Mucosa of stomach (tissue), 1 donor: ENCODE results near the gene OTC.

Experiments
- H3K27me3 ChIP-seq: one replicate; pipeline ENCODE4 v1.7.0; 2013; ENCODE audit warnings: mild to moderate bottlenecking, low read length; ENCODE audit not compliant: control insufficient read depth, insufficient read depth
- H3K36me3 ChIP-seq: one replicate; pipeline ENCODE4 v1.7.0; 2013; ENCODE audit warnings: low read length; ENCODE audit not compliant: control insufficient read depth, insufficient read depth
- H3K4me1 ChIP-seq: one replicate; pipeline ENCODE4 v1.7.0; 2013; ENCODE audit warnings: mild to moderate bottlenecking, low read length; ENCODE audit not compliant: control insufficient read depth, insufficient read depth
- H3K4me3 ChIP-seq: one replicate; pipeline ENCODE4 v1.7.0; 2013; ENCODE audit warnings: low read length
- H3K9ac ChIP-seq: one replicate; pipeline ENCODE4 v1.7.0; 2013; ENCODE audit warnings: mild to moderate bottlenecking, low read length, moderate library complexity
- H3K9me3 ChIP-seq: one replicate; pipeline ENCODE4 v1.7.0; 2013; ENCODE audit warnings: mild to moderate bottlenecking, low read length, moderate library complexity; ENCODE audit not compliant: control insufficient read depth
- donor health status: Pancreatic carcinoma.

OTC gene

GRCh38 chrX:38352362-38352761, at the start of gene OTC:
Gene OTC, plus strand, starts transcription at chrX:38352604. Its CDS starts 93 bp downstream, at chrX:38352697.
- Histone ChIP-seq H3K36me3 (no peaks in the 10 kb centered on the region), H3K27me3 (no peaks in the 10 kb centered on the region), H3K9ac (no peak within 1 kb of the TSS), H3K4me3 (no peak within 1 kb of the TSS), H3K9me3 (no peaks in the 10 kb centered on the region), H3K4me1 (peaks cover 9% of the 10 kb centered on the region)

GRCh38 chrX:38304010-38304409, 48.4 kb upstream of the OTC start:
- H3K4me1 ChIP-seq, result no peaks in the 10 kb centered on the region
- H3K27me3 ChIP-seq, result no peaks in the 10 kb centered on the region
- H3K4me3 ChIP-seq, result no peak overlapping the region
- no peaks in the 10 kb centered on the region for H3K36me3 ChIP-seq
- H3K9me3 ChIP-seq, result no peaks in the 10 kb centered on the region
- no peak overlapping the region for H3K9ac ChIP-seq

GRCh38 chrX:38305971-38306370, 46.4 kb upstream of the OTC start:
- Histone ChIP-seq H3K4me3 (no peak overlapping the region), H3K9me3 (no peaks in the 10 kb centered on the region), H3K27me3 (no peaks in the 10 kb centered on the region), H3K9ac (no peak overlapping the region), H3K36me3 (no peaks in the 10 kb centered on the region), H3K4me1 (no peaks in the 10 kb centered on the region)

- H3K36me3 ChIP-seq, result no peaks in the 10 kb centered on the region
- no peaks in the 10 kb centered on the region for H3K9me3 ChIP-seq
- no peak overlapping the region for H3K4me3 ChIP-seq
- H3K4me1 ChIP-seq, result no peaks in the 10 kb centered on the region
- no peaks in the 10 kb centered on the region for H3K27me3 ChIP-seq
- H3K9ac ChIP-seq, result no peak overlapping the region
Observed at GRCh38 chrX:38311743-38312142, 40.7 kb upstream of the OTC start.

- no peaks in the 10 kb centered on the region for H3K4me1 ChIP-seq
- H3K27me3 ChIP-seq, result no peaks in the 10 kb centered on the region
- H3K36me3 ChIP-seq, result no peaks in the 10 kb centered on the region
- no peak overlapping the region for H3K9ac ChIP-seq
- no peak overlapping the region for H3K4me3 ChIP-seq
- no peaks in the 10 kb centered on the region for H3K9me3 ChIP-seq
Observed at GRCh38 chrX:38312436-38312835, 40.0 kb upstream of the OTC start.

- no peak overlapping the region for H3K9ac ChIP-seq
- H3K27me3 ChIP-seq, result no peaks in the 10 kb centered on the region
- no peaks in the 10 kb centered on the region for H3K36me3 ChIP-seq
- H3K9me3 ChIP-seq, result no peaks in the 10 kb centered on the region
- H3K4me1 ChIP-seq, result no peaks in the 10 kb centered on the region
- H3K4me3 ChIP-seq, result no peak overlapping the region
Observed at GRCh38 chrX:38313190-38313589, 39.2 kb upstream of the OTC start.

GRCh38 chrX:38315186-38315585, 37.2 kb upstream of the OTC start:
- Histone ChIP-seq H3K27me3 (no peaks in the 10 kb centered on the region), H3K9ac (no peak overlapping the region), H3K4me1 (no peaks in the 10 kb centered on the region), H3K9me3 (no peaks in the 10 kb centered on the region), H3K4me3 (no peak overlapping the region), H3K36me3 (no peaks in the 10 kb centered on the region)

- Histone ChIP-seq H3K4me1 (no peaks in the 10 kb centered on the region), H3K36me3 (no peaks in the 10 kb centered on the region), H3K4me3 (no peak overlapping the region), H3K9ac (no peak overlapping the region), H3K9me3 (no peaks in the 10 kb centered on the region), H3K27me3 (no peaks in the 10 kb centered on the region)
Observed at GRCh38 chrX:38318196-38318595, 34.2 kb upstream of the OTC start.

- Histone ChIP-seq H3K9ac (no peak overlapping the region), H3K36me3 (no peaks in the 10 kb centered on the region)
Observed at GRCh38 chrX:38318606-38319005, 33.8 kb upstream of the OTC start.

GRCh38 chrX:38320819-38321218, 31.6 kb upstream of the OTC start:
- Histone ChIP-seq H3K9me3 (no peaks in the 10 kb centered on the region), H3K27me3 (no peaks in the 10 kb centered on the region), H3K36me3 (no peaks in the 10 kb centered on the region), H3K4me3 (no peak overlapping the region), H3K4me1 (no peaks in the 10 kb centered on the region), H3K9ac (no peak overlapping the region)

More at GRCh38 chrX:38318606-38319005, 33.8 kb upstream of the OTC start:
- Histone ChIP-seq H3K9me3 (no peaks in the 10 kb centered on the region), H3K4me1 (no peaks in the 10 kb centered on the region), H3K4me3 (no peak overlapping the region), H3K27me3 (no peaks in the 10 kb centered on the region)

GRCh38 chrX:38326086-38326485, 26.3 kb upstream of the OTC start:
- Histone ChIP-seq H3K9me3 (no peaks in the 10 kb centered on the region), H3K36me3 (no peaks in the 10 kb centered on the region), H3K4me1 (peaks cover 5% of the 10 kb centered on the region), H3K4me3 (no peak overlapping the region), H3K27me3 (no peaks in the 10 kb centered on the region), H3K9ac (peak overlapping the region; percentile 69)

GRCh38 chrX:38327007-38327774, 25.2 kb upstream of the OTC start, which contains the start of gene RPGR:
Gene RPGR, minus strand, starts transcription at chrX:38327509. Its CDS starts 142 bp downstream, at chrX:38327367.
- H3K36me3 ChIP-seq, result no peaks in the 10 kb centered on the region
- no peaks in the 10 kb centered on the region for H3K9me3 ChIP-seq
- H3K4me1 ChIP-seq, result peaks cover 5% of the 10 kb centered on the region
- no peaks in the 10 kb centered on the region for H3K27me3 ChIP-seq
- peak within 1 kb of the TSS; percentile 69 for H3K9ac ChIP-seq
- peak within 1 kb of the TSS; percentile 41 for H3K4me3 ChIP-seq

GRCh38 chrX:38327775-38328081, 24.7 kb upstream of the OTC start:
- Histone ChIP-seq H3K4me1 (peaks cover 5% of the 10 kb centered on the region), H3K4me3 (no peak overlapping the region), H3K27me3 (no peaks in the 10 kb centered on the region), H3K9me3 (no peaks in the 10 kb centered on the region), H3K36me3 (no peaks in the 10 kb centered on the region), H3K9ac (no peak overlapping the region)
